ENCODE data around the gene TMEM39B.
"Not testable (repeated sequence)": the region's sequence is repeated elsewhere in the genome, so short reads cannot be mapped to it uniquely, and the experiment has no call there.

The TMEM39B gene

DNA sequence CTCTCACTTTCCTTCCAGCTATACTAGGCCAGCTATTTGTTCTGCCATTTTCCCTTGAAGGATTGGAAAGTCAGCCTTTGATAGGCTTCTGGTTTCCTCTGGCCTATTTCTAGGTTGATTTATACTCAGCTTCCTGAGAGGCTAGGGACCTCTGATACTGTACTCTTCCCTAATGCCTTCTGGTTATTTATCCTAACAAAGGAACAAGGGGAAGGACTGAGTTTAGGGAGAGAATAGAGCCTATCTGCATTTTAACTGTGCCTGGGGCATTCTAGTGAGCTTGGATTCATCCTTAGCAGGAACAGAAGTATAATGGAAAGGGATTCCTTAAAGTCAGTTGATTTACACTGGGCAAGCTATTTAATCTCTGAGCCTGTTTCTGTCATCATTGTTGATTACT is 11.8 kb upstream of the TMEM39B start:
- peaks cover 18 to 86% (median 66%) of the 10 kb centered on the region in 11 experiments for H3K36me3 ChIP-seq
- no peaks in the 10 kb centered on the region for H3K27me3 ChIP-seq
- H3K4me1 ChIP-seq, result peaks cover 71 to 91% (median 85%) of the 10 kb centered on the region in 10 experiments
- peak overlapping the region in 9 of 11 experiments; percentile 1 to 97 (median 40); a peak in 12 of 22 replicates for H3K27ac ChIP-seq
- H3K9me3 ChIP-seq (replicated peaks in 1 of 11), result no peaks in the 10 kb centered on the region
- peak overlapping the region in 5 of 11 experiments; percentile 8 to 64 (median 32); a peak in 2 of 22 replicates for H3K9ac ChIP-seq
- no peak overlapping the region for H3K4me3 ChIP-seq
- H3K4me2 ChIP-seq, result peak overlapping the region in 10 of 11 experiments; percentile 10 to 88 (median 78); a peak in 17 of 22 replicates
- no peak for TF ChIP-seq Cebpa-rat (IDR thresholded peaks at IDR 0.05)
- H4K20me1 ChIP-seq, result peaks cover 3 to 67% (median 38%) of the 10 kb centered on the region in 11 experiments; a peak in 15 of 22 replicates

DNA sequence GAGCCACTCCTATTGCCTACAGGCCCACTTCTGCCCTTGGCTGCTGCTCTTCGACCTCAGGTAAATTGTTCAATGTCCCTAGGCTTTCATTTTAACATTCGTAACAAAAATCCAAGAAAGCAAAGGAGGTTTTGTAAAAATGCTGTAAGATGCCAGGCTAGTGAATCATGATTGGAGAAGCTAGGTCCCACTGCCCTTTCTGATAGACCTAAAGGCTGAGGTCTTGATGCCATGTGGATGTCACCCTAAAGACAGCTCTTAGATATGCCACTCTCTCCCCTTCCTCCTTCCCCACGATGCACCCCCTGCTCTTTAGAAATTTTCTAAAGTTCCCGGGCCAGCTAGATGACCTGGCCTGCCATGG is 9.9 kb upstream of the TMEM39B start:
- H3K9me3 ChIP-seq (replicated peaks in 1 of 11), result no peaks in the 10 kb centered on the region
- TF ChIP-seq Cebpa-rat (IDR thresholded peaks at IDR 0.05), result no peak
- H3K9ac ChIP-seq, result peak overlapping the region; percentile 23 to 76 (median 57); a peak in 20 of 22 replicates
- peaks cover 18 to 70% (median 60%) of the 10 kb centered on the region in 11 experiments for H3K36me3 ChIP-seq
- H3K27ac ChIP-seq, result peak overlapping the region in 10 of 11 experiments; percentile 1 to 99 (median 94); a peak in 19 of 22 replicates
- H3K4me1 ChIP-seq, result peaks cover 88 to 99% (median 97%) of the 10 kb centered on the region in 10 experiments
- peak overlapping the region; percentile 25 to 91 (median 79) for H3K4me2 ChIP-seq
- no peaks in the 10 kb centered on the region for H3K27me3 ChIP-seq
- peak overlapping the region in 1 of 10 experiments; percentile 10; a peak in 1 of 20 replicates for H3K4me3 ChIP-seq
- peaks cover 3 to 53% (median 30%) of the 10 kb centered on the region in 11 experiments; a peak in 14 of 22 replicates for H4K20me1 ChIP-seq

DNA sequence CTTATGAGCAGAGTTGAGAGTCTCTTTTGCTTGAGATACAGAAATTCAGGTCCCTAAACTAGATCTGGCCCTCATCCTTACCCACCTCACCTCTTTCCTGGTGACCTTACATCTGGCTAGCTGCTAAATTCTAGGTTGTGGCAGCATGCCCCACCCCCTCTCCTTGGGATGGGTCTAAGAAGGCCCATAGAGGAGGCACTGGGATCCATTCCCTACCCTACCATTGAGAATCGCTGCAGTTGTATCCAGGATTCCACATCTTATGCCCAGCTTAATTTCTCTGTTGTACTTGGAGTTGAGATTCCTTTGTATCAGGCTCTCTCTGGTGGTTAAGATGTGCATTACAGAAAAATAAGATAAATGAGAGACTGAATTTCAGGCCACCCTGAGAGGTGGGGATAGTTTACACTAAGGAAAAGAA is 9.5 kb upstream of the TMEM39B start:
- Histone ChIP-seq H3K9ac (peak overlapping the region in 10 of 11 experiments; percentile 23 to 76 (median 60); a peak in 18 of 22 replicates), H3K36me3 (peaks cover 18 to 65% (median 56%) of the 10 kb centered on the region in 11 experiments), H4K20me1 (peaks cover 3 to 49% (median 30%) of the 10 kb centered on the region in 11 experiments; a peak in 14 of 22 replicates), H3K4me1 (peaks cover 91 to 100% (median 97%) of the 10 kb centered on the region in 10 experiments), H3K9me3 (replicated peaks in 1 of 11) (no peaks in the 10 kb centered on the region), H3K27ac (peak overlapping the region in 10 of 11 experiments; percentile 1 to 99 (median 94); a peak in 19 of 22 replicates), H3K4me3 (no peak overlapping the region), H3K4me2 (peak overlapping the region; percentile 25 to 91 (median 79); a peak in 21 of 22 replicates), H3K27me3 (no peaks in the 10 kb centered on the region)
- no peak for TF ChIP-seq Cebpa-rat (IDR thresholded peaks at IDR 0.05)

DNA sequence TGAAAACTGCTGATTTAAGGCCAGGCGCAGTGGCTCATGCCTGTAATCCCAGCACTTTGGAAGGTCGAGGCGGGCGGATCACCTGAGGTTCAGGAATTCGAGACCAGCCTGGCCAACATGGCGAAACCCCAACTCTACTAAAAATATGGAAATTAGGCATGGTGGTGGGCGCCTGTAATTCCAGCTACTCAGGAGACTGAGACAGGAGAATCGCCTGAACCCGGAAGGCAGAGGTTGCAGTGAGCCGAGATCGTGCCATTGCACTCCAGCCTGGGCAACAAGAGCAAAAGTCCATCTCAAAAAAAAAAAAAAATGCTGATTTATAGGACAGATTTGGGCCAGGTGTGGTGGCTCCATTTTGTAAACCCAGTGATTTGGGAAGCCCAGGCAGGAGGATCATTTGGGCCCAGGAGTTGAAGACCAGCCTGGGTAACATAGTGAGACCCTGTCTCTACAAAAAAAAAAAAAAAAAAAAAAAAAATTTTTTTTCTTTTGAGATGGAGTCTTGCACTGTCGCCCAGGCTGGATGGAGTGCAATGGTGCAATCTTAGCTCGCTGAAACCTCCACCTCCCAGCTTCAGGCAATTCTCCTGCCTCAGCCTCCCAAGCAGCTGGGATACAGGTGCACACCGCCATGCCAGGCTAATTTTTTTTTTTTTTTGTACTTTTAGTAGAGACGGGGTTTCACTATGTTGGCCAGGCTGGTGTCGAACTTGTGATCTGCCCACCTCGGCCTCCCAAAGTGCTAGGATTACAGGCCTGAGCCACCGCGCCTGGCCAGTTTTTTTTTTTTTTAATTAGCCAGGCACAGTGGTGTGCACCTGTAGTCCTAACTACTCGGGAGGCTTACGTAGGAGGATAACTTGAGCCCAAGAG is 6.9 kb upstream of the TMEM39B start:
- Histone ChIP-seq H3K9ac (peak overlapping the region; percentile 51 to 76 (median 73); a peak in 20 of 22 replicates), H3K36me3 (peaks cover 16 to 40% (median 30%) of the 10 kb centered on the region in 11 experiments), H3K4me1 (peaks cover 96 to 100% (median 98%) of the 10 kb centered on the region in 10 experiments), H3K4me3 (peak overlapping the region in 2 of 10 experiments; percentile 22 to 38; a peak in 3 of 20 replicates), H3K4me2 (peak overlapping the region; percentile 76 to 93 (median 83)), H3K27ac (peak overlapping the region; percentile 66 to 99 (median 92); a peak in 21 of 22 replicates), H4K20me1 (peaks cover 0 to 23% (median 11%) of the 10 kb centered on the region in 11 experiments; a peak in 13 of 22 replicates)
- H3K9me3 ChIP-seq (replicated peaks in 1 of 11); H3K27me3 ChIP-seq: not testable (repeated sequence)

DNA sequence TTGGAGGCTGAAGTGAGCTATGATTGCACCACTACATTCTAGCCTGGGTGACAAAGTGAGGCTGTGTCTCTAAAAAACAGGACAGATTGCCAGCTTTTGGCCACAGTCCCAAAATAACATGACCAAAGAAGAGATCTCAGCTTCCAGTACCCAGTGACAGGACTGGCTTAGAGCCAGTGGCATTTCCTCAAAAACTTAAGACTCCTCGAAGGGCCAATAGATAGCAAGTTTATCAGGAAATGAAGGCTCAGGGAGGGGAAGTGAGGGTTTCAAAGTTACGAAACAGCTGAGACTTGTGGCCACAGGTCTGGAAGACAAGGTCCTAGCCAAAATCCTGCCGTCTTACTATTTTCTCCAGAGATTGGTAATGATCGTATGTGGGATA is 6.3 kb upstream of the TMEM39B start:
- H3K27me3 ChIP-seq, result no peaks in the 10 kb centered on the region
- peak overlapping the region; percentile 51 to 76 (median 73); a peak in 21 of 22 replicates for H3K9ac ChIP-seq
- H3K4me3 ChIP-seq, result peak overlapping the region in 7 of 10 experiments; percentile 3 to 38 (median 14); a peak in 9 of 20 replicates
- H3K9me3 ChIP-seq (replicated peaks in 1 of 11), result no peaks in the 10 kb centered on the region
- H3K4me2 ChIP-seq, result peak overlapping the region; percentile 79 to 93 (median 87)
- H4K20me1 ChIP-seq, result peaks cover 0 to 18% (median 9%) of the 10 kb centered on the region in 11 experiments; a peak in 12 of 22 replicates
- peaks cover 9 to 33% (median 26%) of the 10 kb centered on the region in 11 experiments; a peak in 21 of 22 replicates for H3K36me3 ChIP-seq
- TF ChIP-seq Cebpa-rat (IDR thresholded peaks at IDR 0.05), result peak; percentile 50 to 94 (median 87); a peak in 17 of 22 replicates
- H3K4me1 ChIP-seq, result peaks cover 96 to 99% (median 98%) of the 10 kb centered on the region in 10 experiments
- H3K27ac ChIP-seq, result peak overlapping the region; percentile 66 to 99 (median 92); a peak in 21 of 22 replicates

DNA sequence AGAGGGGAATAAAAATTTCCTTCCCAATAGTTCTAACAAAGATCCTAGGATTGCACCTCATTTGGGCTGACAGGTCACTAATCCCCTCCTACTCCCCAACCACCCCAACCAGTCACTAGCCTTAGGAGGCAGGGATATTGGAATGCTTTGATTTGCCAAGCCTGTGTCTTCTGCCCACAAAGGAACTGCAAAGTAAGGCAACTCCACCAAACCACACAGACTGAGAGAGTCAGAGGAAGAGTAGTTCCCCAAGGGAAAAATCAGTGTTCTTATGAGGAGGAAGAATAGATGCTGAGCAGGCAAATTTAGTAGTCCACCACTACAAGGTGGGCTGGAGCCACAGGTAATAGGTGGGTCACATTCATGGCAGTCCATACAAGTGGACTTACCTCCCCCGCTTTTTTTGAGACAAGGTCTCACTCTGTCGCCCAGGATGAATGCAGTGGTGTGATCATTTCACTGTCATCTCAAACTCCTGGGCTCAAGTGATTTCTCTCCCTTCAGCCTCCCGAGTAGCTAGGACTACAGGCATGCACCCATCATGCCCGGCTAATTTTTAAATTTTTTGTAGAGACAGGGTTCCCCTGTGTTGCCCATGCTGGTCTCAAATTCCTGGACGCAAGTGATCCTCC is 3.7 kb upstream of the TMEM39B start:
- H3K4me2 ChIP-seq, result peak overlapping the region; percentile 79 to 93 (median 87)
- H3K27me3 ChIP-seq, result no peaks in the 10 kb centered on the region
- H3K4me3 ChIP-seq, result peak overlapping the region in 1 of 10 experiments; percentile 7; a peak in 1 of 20 replicates
- peak in 2 of 11 experiments; percentile 33 to 56; a peak in 1 of 22 replicates for TF ChIP-seq Cebpa-rat (IDR thresholded peaks at IDR 0.05)
- H4K20me1 ChIP-seq, result peaks cover 0 to 9% (median 8%) of the 10 kb centered on the region in 11 experiments; a peak in 14 of 22 replicates
- peak overlapping the region; percentile 35 to 99 (median 92); a peak in 21 of 22 replicates for H3K27ac ChIP-seq
- peaks cover 88 to 91% (median 89%) of the 10 kb centered on the region in 10 experiments for H3K4me1 ChIP-seq
- peak overlapping the region in 9 of 11 experiments; percentile 29 to 76 (median 71); a peak in 15 of 22 replicates for H3K9ac ChIP-seq
- peaks cover 0 to 15% (median 10%) of the 10 kb centered on the region in 11 experiments; a peak in 15 of 22 replicates for H3K36me3 ChIP-seq
- H3K9me3 ChIP-seq (replicated peaks in 1 of 11), result no peaks in the 10 kb centered on the region

DNA sequence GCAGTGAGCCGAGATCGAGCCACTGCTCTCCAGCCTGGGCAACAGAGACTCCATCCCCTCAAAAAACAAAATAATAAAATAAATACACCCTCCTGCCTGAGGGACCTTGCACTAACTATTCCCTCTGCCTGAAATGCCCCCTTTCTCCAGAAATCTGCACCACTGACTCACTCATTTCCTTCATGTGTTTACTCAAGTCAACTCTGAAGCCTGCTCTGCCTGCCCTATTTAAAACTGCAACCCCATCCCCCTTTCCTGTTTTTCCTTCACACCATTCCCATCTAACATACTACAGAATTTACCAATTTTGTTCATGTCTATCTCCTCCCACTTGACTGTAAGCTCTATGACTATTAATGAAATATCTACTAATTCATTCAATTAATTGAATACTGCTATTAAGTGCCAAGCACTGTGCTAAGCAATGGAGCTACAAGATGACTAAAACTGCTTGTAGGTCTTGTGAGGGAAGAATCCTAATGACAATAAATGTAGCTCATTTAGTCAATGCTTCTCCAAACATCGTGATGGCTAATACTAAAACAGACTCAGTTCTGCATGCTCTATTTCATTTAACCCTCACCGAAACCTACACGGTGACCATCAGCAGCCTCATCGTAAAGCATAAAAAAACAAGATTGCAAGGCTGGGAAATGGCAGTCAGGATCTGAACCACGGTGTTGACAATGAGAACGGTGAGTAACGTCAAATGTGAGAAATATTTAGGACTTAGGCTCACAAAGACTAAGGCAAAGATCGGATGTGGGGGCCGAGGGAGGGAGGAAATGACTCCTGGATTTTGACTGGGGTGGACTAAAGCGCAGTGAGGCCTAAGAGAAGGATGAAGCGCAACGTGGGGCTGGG is 749 bp upstream of the TMEM39B start:
- Histone ChIP-seq H3K4me2 (peak overlapping the region; percentile 82 to 95 (median 88)), H3K36me3 (peaks cover 11 to 25% (median 21%) of the 10 kb centered on the region in 11 experiments), H3K9me3 (replicated peaks in 1 of 11) (no peaks in the 10 kb centered on the region), H3K27me3 (no peaks in the 10 kb centered on the region), H3K27ac (peak overlapping the region; percentile 69 to 99 (median 97); a peak in 21 of 22 replicates), H3K9ac (peak overlapping the region; percentile 69 to 97 (median 90)), H3K4me1 (peaks cover 78 to 91% (median 89%) of the 10 kb centered on the region in 10 experiments), H3K4me3 (peak overlapping the region; percentile 57 to 82 (median 72)), H4K20me1 (peaks cover 0 to 33% (median 29%) of the 10 kb centered on the region in 11 experiments; a peak in 17 of 22 replicates)
- TF ChIP-seq Cebpa-rat (IDR thresholded peaks at IDR 0.05), result no peak

Measured in BLaER1 treated with 17β-estradiol and CSF1 and Interleukin-3, amounts not matched to agents 10 nM and 100 nM (cell line).